Measurements from ENCODE around the gene MISP.
A peak's percentile ranks its signal among the peaks of the same experiment; 100 is the strongest.

DNA sequence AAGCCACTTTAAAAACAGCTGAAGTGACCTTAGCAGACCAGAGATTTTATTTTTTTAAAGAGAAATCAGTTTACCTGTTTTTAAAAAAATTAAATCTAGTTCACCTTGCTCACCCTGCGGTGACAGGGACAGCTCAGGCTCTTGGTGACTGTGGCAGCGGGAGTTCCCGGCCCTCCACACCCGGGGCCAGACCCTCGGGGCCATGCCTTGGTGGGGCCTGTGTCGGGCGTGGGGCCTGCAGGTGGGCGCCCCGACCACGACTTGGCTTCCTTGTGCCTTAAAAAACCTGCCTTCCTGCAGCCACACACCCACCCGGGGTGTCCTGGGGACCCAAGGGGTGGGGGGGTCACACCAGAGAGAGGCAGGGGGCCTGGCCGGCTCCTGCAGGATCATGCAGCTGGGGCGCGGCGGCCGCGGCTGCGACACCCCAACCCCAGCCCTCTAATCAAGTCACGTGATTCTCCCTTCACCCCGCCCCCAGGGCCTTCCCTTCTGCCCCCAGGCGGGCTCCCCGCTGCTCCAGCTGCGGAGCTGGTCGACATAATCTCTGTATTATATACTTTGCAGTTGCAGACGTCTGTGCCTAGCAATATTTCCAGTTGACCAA lies 60.1 kb downstream of the MISP start:
- TF ChIP-seq CTCF (IDR thresholded peaks at IDR 0.05; ENCODE audit: insufficient read depth, low read length), result no peak
- peak; percentile 14; the same call in 1 of the 2 replicates for TF ChIP-seq POLR2AphosphoS5 (IDR thresholded peaks at IDR 0.05; ENCODE audit: low read depth)
